OCI-LY7 (cell line): Measurements from ENCODE around the gene TBCEL. TPM values are rescaled to one million over a fixed set of nuclear protein-coding genes. Genes with fewer than 3 reads are reported as not detected.

Experiments
- BruUV-seq: library from RNA; stranded (reverse); fragments of 400-500 nt; replicated peaks from 2 replicates; lab custom pipeline; 2021; lab: Mats Ljungman, UMichigan
- CTCF ChIA-PET: fragments of 300-600 bp; sonication (Branson Sonifier 250); formaldehyde crosslinking; loops from one replicate; lab custom pipeline; 2022; ENCODE audit warnings: antibody characterized with exemption; ENCODE audit not compliant: unreplicated experiment; lab: Charles Lee
- POLR2A ChIA-PET: fragments of 300-600 bp; sonication (Branson Sonifier 250); formaldehyde crosslinking; loops from one replicate; lab custom pipeline; 2022; ENCODE audit warnings: antibody characterized with exemption; lab: Charles Lee
- DNase-seq: peaks from one replicate; pipeline ENCODE4 v3.0.0-alpha.2; 2015; ENCODE audit warnings: low spot score
- H2AFZ ChIP-seq: fragments of 200-600 bp; sonication (generic), shearing (Covaris generic); 2 replicates; pipeline ENCODE4 v1.6.1; 2014; ENCODE audit warnings: mild to moderate bottlenecking, antibody characterized with exemption, low read length, moderate library complexity
- H3K27ac ChIP-seq: fragments of 200-600 bp; sonication (generic); 2 replicates; pipeline ENCODE4 v1.5.1; 2014; ENCODE audit warnings: mixed run types, low read depth, mild to moderate bottlenecking, moderate library complexity, low read length, inconsistent platforms; ENCODE audit not compliant: poor library complexity, severe bottlenecking
- H3K36me3 ChIP-seq: fragments of 200-600 bp; sonication (generic); 2 replicates; pipeline ENCODE4 v1.6.1; 2014; ENCODE audit warnings: mild to moderate bottlenecking, antibody characterized with exemption, low read length, moderate library complexity, mixed read lengths; ENCODE audit not compliant: insufficient read depth
- H3K4me1 ChIP-seq: fragments of 200-600 bp; sonication (generic); 2 replicates; pipeline ENCODE4 v1.5.1; 2014; ENCODE audit warnings: mild to moderate bottlenecking, low read length; ENCODE audit not compliant: insufficient read depth, poor library complexity, severe bottlenecking
- H3K4me2 ChIP-seq: fragments of 200-600 bp; sonication (generic); 2 replicates; pipeline ENCODE4 v1.6.1; 2014; ENCODE audit warnings: mild to moderate bottlenecking, low read length
- H3K4me3 ChIP-seq: fragments of 200-600 bp; sonication (generic); 2 replicates; pipeline ENCODE4 v1.5.1; 2014; ENCODE audit warnings: mild to moderate bottlenecking, low read depth, low read length; ENCODE audit not compliant: poor library complexity, severe bottlenecking
- H3K79me2 ChIP-seq: fragments of 200-600 bp; sonication (generic); 2 replicates; pipeline ENCODE4 v1.6.1; 2016; ENCODE audit warnings: low read depth, mild to moderate bottlenecking, low read length, moderate library complexity, mixed read lengths; ENCODE audit not compliant: insufficient read depth
- H3K9me2 ChIP-seq: fragments of 200-600 bp; sonication (generic); 2 replicates; pipeline ENCODE4 v1.6.1; 2016; ENCODE audit warnings: mild to moderate bottlenecking, low read length, mixed read lengths; ENCODE audit not compliant: insufficient read depth
- H3K9me3 ChIP-seq: fragments of 200-600 bp; sonication (generic); 2 replicates; pipeline ENCODE4 v1.6.1; 2014; ENCODE audit warnings: mild to moderate bottlenecking, mixed run types, low read length, mixed read lengths
- H4K20me1 ChIP-seq: fragments of 200-600 bp; sonication (generic); 2 replicates; pipeline ENCODE4 v1.6.1; 2014; ENCODE audit warnings: mild to moderate bottlenecking, antibody characterized with exemption, low read length, moderate library complexity, mixed read lengths; ENCODE audit not compliant: insufficient read depth
- CTCF ChIP-seq: fragments of 200-600 bp; sonication (generic); conservative IDR thresholded peaks from 2 replicates; pipeline ENCODE4 v1.5.1; 2014; ENCODE audit warnings: mild to moderate bottlenecking, antibody characterized with exemption, low read length, moderate library complexity, mixed read lengths
- EZH2phosphoT487 ChIP-seq: fragments of 200-600 bp; sonication (generic); IDR thresholded peaks from 2 replicates; pipeline ENCODE4 v1.6.1; 2018; ENCODE audit warnings: low read depth, borderline replicate concordance, mild to moderate bottlenecking, mixed run types, antibody characterized with exemption, low read length, moderate library complexity, mixed read lengths
- intact Hi-C: fragments of 100-400 bp; cut with micrococcal nuclease; formaldehyde crosslinking; loops from one replicate; pipeline ENCODE4 v1.10.0; 2022; ENCODE audit not compliant: unreplicated experiment
- total RNA-seq, 2 experiments: library from RNA; depleted of rRNA in 1 of 2; stranded (reverse); fragments of >200 nt in 1 of 2; shearing (Covaris generic) in 1 of 2; gene quantifications; 2 replicates each; pipeline ENCODE4 v1.2.3, GENCODE V29; 2014 to 2022

TBCEL gene
- total RNA-seq, 2 experiments from 2014 or later: 13.0 to 17.1 TPM

- Histone ChIP-seq H3K79me2 (no peaks in the 10 kb centered on the region), H3K4me2 (no peak overlapping the region), H4K20me1 (no peaks in the 10 kb centered on the region), H3K27ac (no peak overlapping the region), H3K36me3 (no peaks in the 10 kb centered on the region), H3K9me3 (no peaks in the 10 kb centered on the region), H3K4me3 (no peak overlapping the region), H3K4me1 (no peaks in the 10 kb centered on the region), H2AFZ (no peak overlapping the region), H3K9me2 (no peaks in the 10 kb centered on the region)
- BruUV-seq: no TSS peak
- no peak for DNase-seq
- intact Hi-C loops: loop anchor here (10.0 kb wide), 1 partner anchor 163 kb away; no protein-coding TSS in a partner anchor
- ChIA-PET POLR2A (no interaction called here), CTCF (no interaction called here)
- no peak for TF ChIP-seq EZH2phosphoT487
- no peak for TF ChIP-seq CTCF
These were observed 93.9 kb downstream of the TBCEL start for GRCh38 chr11:121117788-121118187.

DNA sequence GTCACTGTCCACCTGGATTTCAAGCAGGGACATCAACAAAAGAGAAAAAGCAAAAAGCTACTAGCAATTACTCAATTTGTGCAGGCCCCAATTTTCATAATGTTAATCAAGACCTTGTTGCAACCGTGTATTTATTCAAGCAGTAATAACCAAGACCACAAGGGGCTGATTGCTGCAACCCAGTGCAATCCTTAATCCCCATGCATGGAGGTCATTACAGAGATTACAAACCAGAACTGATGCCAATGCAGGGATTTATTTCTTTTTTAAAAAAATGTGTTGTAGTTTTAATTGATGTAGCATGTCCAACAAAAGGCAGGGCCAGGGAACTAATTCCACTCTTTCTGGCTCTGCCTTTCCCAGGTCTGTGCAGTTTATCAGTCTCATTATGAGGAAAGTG, 95.5 kb downstream of the TBCEL start:
- H3K4me2 ChIP-seq: no peak overlapping the region
- no peaks in the 10 kb centered on the region for H3K9me3 ChIP-seq
- no peak overlapping the region for H3K27ac ChIP-seq
- no peak overlapping the region for H3K4me3 ChIP-seq
- H3K9me2 ChIP-seq: no peaks in the 10 kb centered on the region
- H3K79me2 ChIP-seq: no peaks in the 10 kb centered on the region
- intact Hi-C loops: loop anchor here (10.0 kb wide), 1 partner anchor 165 kb away; no protein-coding TSS in a partner anchor
- H3K36me3 ChIP-seq: no peaks in the 10 kb centered on the region
- H4K20me1 ChIP-seq: no peaks in the 10 kb centered on the region
- H3K4me1 ChIP-seq: no peaks in the 10 kb centered on the region
- no TSS peak for BruUV-seq
- peak; percentile 6 for DNase-seq
- H2AFZ ChIP-seq: no peak overlapping the region
- ChIA-PET POLR2A (no interaction called here), CTCF (no interaction called here)
- TF ChIP-seq CTCF (no peak), EZH2phosphoT487 (no peak)

- Histone ChIP-seq H3K4me1 (no peaks in the 10 kb centered on the region), H3K9me3 (no peaks in the 10 kb centered on the region), H3K36me3 (no peaks in the 10 kb centered on the region), H3K79me2 (no peaks in the 10 kb centered on the region), H3K4me2 (no peak overlapping the region), H2AFZ (no peak overlapping the region), H3K4me3 (no peak overlapping the region), H3K27ac (no peak overlapping the region), H4K20me1 (no peaks in the 10 kb centered on the region), H3K9me2 (no peaks in the 10 kb centered on the region)
- no TSS peak for BruUV-seq
- TF ChIP-seq CTCF (no peak), EZH2phosphoT487 (no peak)
- DNase-seq: no peak
- intact Hi-C loops: no loop called here
- POLR2A ChIA-PET: interaction anchor here (1.0 kb wide), 1 partner anchor 17 kb away, joined by 3 read pairs; no protein-coding TSS in a partner anchor
- CTCF ChIA-PET: no interaction called here
These were observed 98.4 kb downstream of the TBCEL start for GRCh38 chr11:121122328-121122727.
